Calu3 (cell line): Measurements from ENCODE around the gene SLCO1C1. TPM values are rescaled to one million over a fixed set of nuclear protein-coding genes. Genes with fewer than 3 reads are reported as not detected.
"Not testable (repeated sequence)": the region's sequence is repeated elsewhere in the genome, so short reads cannot be mapped to it uniquely, and the experiment has no call there.

ENCODE experiments used
- BruUV-seq: library from RNA; stranded (reverse); fragments of 400-500 nt; replicated peaks from 2 replicates; lab custom pipeline; 2021; lab: Mats Ljungman, UMichigan
- CTCF ChIA-PET: fragments of 300-600 bp; sonication (Branson Sonifier 250); formaldehyde crosslinking; loops from one replicate; lab custom pipeline; 2022; ENCODE audit warnings: antibody characterized with exemption; lab: Charles Lee
- DNase-seq: peaks from one replicate; pipeline ENCODE4 v3.0.0; 2022
- H3K27ac Mint-ChIP-seq: one replicate; pipeline ENCODE4 v1.8.0; 2022; ENCODE audit warnings: mixed read lengths; ENCODE audit not compliant: unreplicated experiment
- H3K27me3 Mint-ChIP-seq: one replicate; pipeline ENCODE4 v1.8.0; 2022; ENCODE audit warnings: mixed read lengths; ENCODE audit not compliant: unreplicated experiment
- H3K36me3 Mint-ChIP-seq: one replicate; pipeline ENCODE4 v1.8.0; 2022; ENCODE audit warnings: mild to moderate bottlenecking, moderate library complexity, mixed read lengths; ENCODE audit not compliant: insufficient read depth, unreplicated experiment
- H3K4me1 Mint-ChIP-seq: one replicate; pipeline ENCODE4 v1.8.0; 2022; ENCODE audit warnings: mild to moderate bottlenecking, low read depth, mixed read lengths; ENCODE audit not compliant: unreplicated experiment
- H3K4me3 Mint-ChIP-seq: one replicate; pipeline ENCODE4 v1.8.0; 2022; ENCODE audit warnings: mild to moderate bottlenecking, low read depth, moderate library complexity, mixed read lengths; ENCODE audit not compliant: unreplicated experiment
- H3K9me3 Mint-ChIP-seq: one replicate; pipeline ENCODE4 v1.8.0; 2022; ENCODE audit warnings: low read depth, mixed read lengths; ENCODE audit not compliant: unreplicated experiment
- intact Hi-C: fragments of 100-400 bp; cut with micrococcal nuclease; formaldehyde crosslinking; loops from one replicate; pipeline ENCODE4 v1.10.0; 2022; ENCODE audit not compliant: unreplicated experiment
- total RNA-seq: library from RNA; stranded (reverse); gene quantifications from 2 replicates; pipeline ENCODE4 v1.2.3, GENCODE V29; 2022
- TF ChIP-seq, protein P1 (sequence below): fragments of 200-600 bp; IDR thresholded peaks from one replicate; pipeline ENCODE4 v1.8.0; 2022; ENCODE audit warnings: antibody characterized with exemption; ENCODE audit not compliant: unreplicated experiment

The SLCO1C1 gene
- total RNA-seq, 1 experiment from 2014 or later = 0.80 TPM

DNA sequence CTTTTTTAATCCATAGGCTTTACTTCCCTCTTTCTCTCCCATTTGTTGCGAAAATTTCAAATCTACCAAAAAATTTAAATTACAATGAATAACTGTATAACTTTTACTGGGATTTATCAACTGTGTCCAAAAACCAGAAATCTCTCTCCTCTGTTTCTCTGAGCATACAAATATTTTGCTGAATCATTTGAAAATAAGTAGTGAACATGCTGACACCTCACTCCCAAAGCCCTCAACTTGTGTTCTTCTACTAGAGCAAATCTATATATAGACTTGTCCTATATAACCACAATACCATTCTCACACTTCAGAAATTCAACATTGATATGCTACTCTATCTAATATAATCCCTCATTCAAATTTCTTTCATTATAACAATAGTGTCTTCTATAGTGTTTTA lies 53.1 kb downstream of the SLCO1C1 start:
- H3K27ac Mint-ChIP-seq = no peak overlapping the region
- CTCF ChIA-PET = no interaction called here
- BruUV-seq = no TSS peak
- H3K36me3 Mint-ChIP-seq = no peaks in the 10 kb centered on the region
- intact Hi-C loops = no loop called here
- no peak for DNase-seq
- no peak overlapping the region for H3K4me3 Mint-ChIP-seq
- TF ChIP-seq, protein P1, sequence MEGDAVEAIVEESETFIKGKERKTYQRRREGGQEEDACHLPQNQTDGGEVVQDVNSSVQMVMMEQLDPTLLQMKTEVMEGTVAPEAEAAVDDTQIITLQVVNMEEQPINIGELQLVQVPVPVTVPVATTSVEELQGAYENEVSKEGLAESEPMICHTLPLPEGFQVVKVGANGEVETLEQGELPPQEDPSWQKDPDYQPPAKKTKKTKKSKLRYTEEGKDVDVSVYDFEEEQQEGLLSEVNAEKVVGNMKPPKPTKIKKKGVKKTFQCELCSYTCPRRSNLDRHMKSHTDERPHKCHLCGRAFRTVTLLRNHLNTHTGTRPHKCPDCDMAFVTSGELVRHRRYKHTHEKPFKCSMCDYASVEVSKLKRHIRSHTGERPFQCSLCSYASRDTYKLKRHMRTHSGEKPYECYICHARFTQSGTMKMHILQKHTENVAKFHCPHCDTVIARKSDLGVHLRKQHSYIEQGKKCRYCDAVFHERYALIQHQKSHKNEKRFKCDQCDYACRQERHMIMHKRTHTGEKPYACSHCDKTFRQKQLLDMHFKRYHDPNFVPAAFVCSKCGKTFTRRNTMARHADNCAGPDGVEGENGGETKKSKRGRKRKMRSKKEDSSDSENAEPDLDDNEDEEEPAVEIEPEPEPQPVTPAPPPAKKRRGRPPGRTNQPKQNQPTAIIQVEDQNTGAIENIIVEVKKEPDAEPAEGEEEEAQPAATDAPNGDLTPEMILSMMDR = no peak
- no peaks in the 10 kb centered on the region for H3K9me3 Mint-ChIP-seq
- H3K4me1 Mint-ChIP-seq = no peaks in the 10 kb centered on the region
- no peaks in the 10 kb centered on the region for H3K27me3 Mint-ChIP-seq

DNA sequence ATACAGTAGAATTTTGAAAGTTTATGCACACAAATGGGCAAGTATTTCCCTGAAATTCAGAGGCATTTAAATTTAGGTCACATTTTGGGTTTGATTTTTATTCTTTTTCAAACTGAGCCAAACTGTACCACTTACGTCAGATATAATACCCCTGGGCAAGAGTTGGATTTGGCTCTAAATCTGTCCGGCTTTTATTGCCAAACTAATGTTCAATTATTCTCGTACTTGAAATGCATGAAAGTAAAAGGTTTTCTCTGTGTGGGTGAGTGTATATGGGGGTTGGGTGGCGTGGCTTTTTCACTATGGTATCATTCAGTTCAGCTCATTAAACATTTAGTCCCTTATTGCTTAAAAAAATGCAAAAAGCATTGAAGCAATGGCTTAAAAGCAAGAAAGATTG lies 55.9 kb downstream of the SLCO1C1 start:
- Mint-ChIP-seq H3K4me1 (no peaks in the 10 kb centered on the region), H3K27me3 (no peaks in the 10 kb centered on the region), H3K36me3 (no peaks in the 10 kb centered on the region), H3K4me3 (no peak overlapping the region), H3K9me3 (no peaks in the 10 kb centered on the region), H3K27ac (no peak overlapping the region)
- BruUV-seq = no TSS peak
- no peak for DNase-seq
- TF ChIP-seq, protein P1 = no peak
- CTCF ChIA-PET = no interaction called here
- intact Hi-C loops = no loop called here

DNA sequence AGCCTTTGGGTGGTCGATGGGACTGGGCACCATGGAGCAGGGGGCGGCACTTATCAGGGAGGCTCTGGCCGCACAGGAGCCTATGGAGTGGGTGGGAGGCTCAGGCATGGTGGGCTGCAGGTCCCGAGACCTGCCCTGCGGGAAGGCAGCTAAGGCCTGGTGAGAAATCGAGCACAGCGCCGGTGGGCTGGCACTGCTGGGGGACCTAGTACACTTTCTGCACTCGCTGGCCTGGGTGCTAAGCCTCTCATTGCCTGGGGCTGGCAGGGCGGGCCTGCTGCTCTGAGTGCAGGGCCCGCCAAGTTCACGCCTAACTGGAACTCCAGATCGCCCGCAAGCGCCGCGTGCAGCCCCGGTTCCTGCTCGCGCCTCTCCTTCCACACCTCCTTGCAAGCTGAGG lies 82.3 kb downstream of the SLCO1C1 start:
- no TSS peak for BruUV-seq
- TF ChIP-seq, protein P1 = no peak
- no peak for DNase-seq
- no peaks in the 10 kb centered on the region for H3K27me3 Mint-ChIP-seq
- no peak overlapping the region for H3K4me3 Mint-ChIP-seq
- no peaks in the 10 kb centered on the region for H3K4me1 Mint-ChIP-seq
- no peaks in the 10 kb centered on the region for H3K9me3 Mint-ChIP-seq
- CTCF ChIA-PET = no interaction called here
- H3K27ac Mint-ChIP-seq = no peak overlapping the region
- H3K36me3 Mint-ChIP-seq = no peaks in the 10 kb centered on the region
- intact Hi-C loops = no loop called here

DNA sequence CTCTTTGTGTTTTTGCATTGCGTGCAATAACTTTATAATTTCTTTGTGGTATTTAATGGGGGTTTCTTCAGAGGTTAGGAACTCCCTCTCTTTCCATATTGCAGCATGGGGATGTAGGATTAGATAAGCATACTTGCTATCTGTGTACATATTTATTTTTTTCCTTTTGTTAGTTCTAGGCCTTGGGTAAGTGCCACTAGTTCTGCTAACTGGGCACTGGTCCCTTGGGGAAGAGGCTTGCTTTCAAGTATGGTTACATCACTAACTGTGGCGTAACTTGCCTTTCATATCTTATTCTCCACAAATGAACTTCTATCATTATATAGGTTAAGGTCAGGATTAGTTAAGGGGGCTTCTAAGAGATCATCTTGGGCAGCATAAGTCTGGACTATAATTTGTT lies 83.8 kb downstream of the SLCO1C1 start:
- intact Hi-C loops = no loop called here
- Mint-ChIP-seq H3K9me3 (no peaks in the 10 kb centered on the region), H3K4me1 (no peaks in the 10 kb centered on the region), H3K4me3 (no peak overlapping the region), H3K27ac (no peak overlapping the region), H3K36me3 (no peaks in the 10 kb centered on the region), H3K27me3 (no peaks in the 10 kb centered on the region)
- no peak for DNase-seq
- CTCF ChIA-PET = no interaction called here
- TF ChIP-seq, protein P1 = no peak
- no TSS peak for BruUV-seq

DNA sequence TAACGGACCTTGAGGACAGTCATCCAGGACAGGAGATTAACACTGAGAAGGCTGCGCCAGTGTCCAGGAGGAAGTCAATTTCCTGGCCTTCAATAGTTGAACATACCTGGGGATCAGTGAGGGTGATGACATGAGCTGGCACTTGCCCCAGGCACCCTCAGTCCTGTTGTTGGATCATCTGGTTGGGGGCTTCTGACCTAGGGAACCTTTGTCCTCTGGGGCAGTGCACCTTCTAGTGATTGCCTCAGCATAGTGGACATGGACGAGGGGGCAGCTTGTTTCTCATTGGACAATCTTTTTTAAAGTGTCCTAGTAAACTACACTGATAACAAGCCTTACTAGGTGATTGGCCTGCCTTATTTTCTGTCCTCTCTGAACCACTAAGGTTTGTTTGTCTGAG lies 84.8 kb downstream of the SLCO1C1 start:
- H3K36me3 Mint-ChIP-seq, BruUV-seq, H3K4me3 Mint-ChIP-seq, DNase-seq, intact Hi-C loops, H3K4me1 Mint-ChIP-seq, H3K27me3 Mint-ChIP-seq, H3K27ac Mint-ChIP-seq, H3K9me3 Mint-ChIP-seq, CTCF ChIA-PET: not testable (repeated sequence)

DNA sequence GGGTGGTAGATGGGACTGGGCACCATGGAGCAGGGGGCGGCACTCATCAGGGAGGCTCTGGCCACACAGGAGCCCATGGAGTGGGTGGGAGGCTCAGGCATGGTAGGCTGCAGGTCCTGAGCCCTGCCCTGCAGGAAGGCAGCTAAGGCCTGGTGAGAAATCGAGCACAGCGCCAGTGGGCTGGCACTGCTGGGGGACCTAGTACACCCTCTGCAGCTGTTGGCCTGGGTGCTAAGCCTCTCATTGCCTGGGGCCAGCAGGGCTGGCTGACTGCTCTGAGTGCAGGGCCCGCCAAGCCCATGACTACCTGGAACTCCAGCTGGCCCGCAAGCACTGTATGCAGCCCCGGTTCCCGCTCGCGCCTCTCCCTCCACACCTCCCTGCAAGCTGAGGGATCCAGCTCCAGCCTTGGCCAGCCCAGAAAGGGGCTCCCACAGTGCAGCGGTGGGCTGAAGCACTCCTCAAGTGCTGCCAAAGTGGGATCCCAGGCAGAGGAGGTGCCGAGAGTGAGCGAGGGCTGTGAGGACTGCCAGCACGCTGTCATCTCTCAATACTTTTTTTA lies 88.7 kb downstream of the SLCO1C1 start:
- CTCF ChIA-PET, H3K27ac Mint-ChIP-seq, H3K4me1 Mint-ChIP-seq, H3K9me3 Mint-ChIP-seq, intact Hi-C loops, BruUV-seq, DNase-seq, H3K4me3 Mint-ChIP-seq, H3K27me3 Mint-ChIP-seq, H3K36me3 Mint-ChIP-seq: not testable (repeated sequence)
